Keratinocyte (primary cell): ENCODE measurements around the gene ALG2. TPM values are rescaled to one million over a fixed set of nuclear protein-coding genes. Genes with fewer than 3 reads are reported as not detected.

Experiments
- DNase-seq: peaks from one replicate; pipeline ENCODE4 v3.0.0-alpha.2; 2011; ENCODE audit warnings: low read depth, missing footprints, low spot score
- FAIRE-seq: peaks from 2 replicates; lab custom pipeline; 2011; peaks lifted over from hg19 to GRCh38; lab: Jason Lieb, UNC
- H2AFZ ChIP-seq: 2 replicates; pipeline ENCODE4 v1.6.0; 2012; ENCODE audit warnings: low read length, control low read depth, inconsistent platforms; ENCODE audit not compliant: control insufficient read depth
- H3K27ac ChIP-seq: 2 replicates; pipeline ENCODE4 v1.5.1; 2011; ENCODE audit warnings: low read length; ENCODE audit not compliant: control insufficient read depth, insufficient read depth
- H3K27me3 ChIP-seq: 3 replicates; pipeline ENCODE4 v1.6.0; 2011; ENCODE audit warnings: low read length; ENCODE audit not compliant: control insufficient read depth, insufficient read depth; ENCODE audit errors: extremely low read depth
- H3K36me3 ChIP-seq, 2 experiments: 2 replicates in 1 of 2; 3 replicates in 1 of 2; pipeline ENCODE4 v1.5.1; 2011; ENCODE audit warnings: low read length in 2 of 2, mild to moderate bottlenecking in 1 of 2; ENCODE audit not compliant: control insufficient read depth in 2 of 2, insufficient read depth in 2 of 2; ENCODE audit errors: extremely low read depth in 1 of 2
- H3K4me1 ChIP-seq: 3 replicates; pipeline ENCODE4 v1.5.1; 2011; ENCODE audit warnings: low read length; ENCODE audit not compliant: control insufficient read depth, insufficient read depth; ENCODE audit errors: extremely low read depth
- H3K4me2 ChIP-seq: 3 replicates; pipeline ENCODE4 v1.6.0; 2011; ENCODE audit warnings: low read depth, low read length; ENCODE audit not compliant: control insufficient read depth, insufficient read depth; ENCODE audit errors: extremely low read depth
- H3K4me3 ChIP-seq, 3 experiments: fragments of 200-600 bp in 1 of 3; sonication (generic) in 1 of 3; 2 replicates in 2 of 3; 3 replicates in 1 of 3; pipeline ENCODE4 v1.5.1; 2011 to 2016; ENCODE audit warnings: low read length in 3 of 3, mild to moderate bottlenecking in 3 of 3, control low read depth in 2 of 3, inconsistent platforms in 1 of 3, low read depth in 1 of 3, mixed read lengths in 1 of 3, mixed run types in 1 of 3, moderate library complexity in 1 of 3; ENCODE audit not compliant: control insufficient read depth in 2 of 3, insufficient read depth in 2 of 3; ENCODE audit errors: extremely low read depth in 1 of 3
- H3K79me2 ChIP-seq: 2 replicates; pipeline ENCODE4 v1.6.0; 2012; ENCODE audit warnings: low read length; ENCODE audit not compliant: control insufficient read depth, insufficient read depth
- H3K9ac ChIP-seq: 3 replicates; pipeline ENCODE4 v1.6.0; 2011; ENCODE audit warnings: low read length; ENCODE audit not compliant: control insufficient read depth, insufficient read depth; ENCODE audit errors: extremely low read depth
- H3K9me1 ChIP-seq: 3 replicates; pipeline ENCODE4 v1.6.0; 2011; ENCODE audit warnings: low read length; ENCODE audit not compliant: control insufficient read depth, insufficient read depth; ENCODE audit errors: extremely low read depth
- H3K9me3 ChIP-seq: 2 replicates; pipeline ENCODE4 v1.5.1; 2012; ENCODE audit warnings: low read depth, low read length; ENCODE audit not compliant: control insufficient read depth
- H4K20me1 ChIP-seq: 3 replicates; pipeline ENCODE4 v1.6.0; 2011; ENCODE audit warnings: low read length; ENCODE audit not compliant: control insufficient read depth, insufficient read depth; ENCODE audit errors: extremely low read depth
- EZH2 ChIP-seq: IDR thresholded peaks from one replicate; pipeline ENCODE4 v1.6.1; 2012; ENCODE audit warnings: inconsistent platforms, mild to moderate bottlenecking, low read length, moderate library complexity
- dilution Hi-C: fragments of 300-500 bp; cut with MboI; formaldehyde crosslinking; loops from one replicate; pipeline ENCODE4 v1.7.0; 2020; ENCODE audit warnings: low sequenced_read_pairs; ENCODE audit not compliant: extremely low pct_ligation_motif_present
- polyA plus RNA-seq, 5 experiments: library from polyadenylated mRNA; depleted of rRNA in 3 of 5; stranded (reverse) in 3 of 5; stranded (forward) in 1 of 5; unstranded in 1 of 5; fragments of >200 nt; gene quantifications; 1 replicate in 1 of 5; 2 replicates in 3 of 5; 3 replicates in 1 of 5; pipeline versions ENCODE4 v1.2.1 to v1.2.3, GENCODE V29; 2011 to 2012; ENCODE audit warnings: missing spikeins in 2 of 5, low read depth in 1 of 5, low replicate concordance in 1 of 5
- TF ChIP-seq, protein P1 (sequence below), 3 experiments: IDR thresholded peaks in 1 of 3; conservative IDR thresholded peaks in 1 of 3; optimal IDR thresholded peaks in 1 of 3; 2 replicates in 2 of 3; 3 replicates in 1 of 3; pipeline versions ENCODE3 to v1.5.1; 2011; ENCODE audit warnings: low read length in 3 of 3, mild to moderate bottlenecking in 3 of 3, moderate library complexity in 2 of 3, control low read depth in 1 of 3, inconsistent platforms in 1 of 3; ENCODE audit not compliant: insufficient read depth in 2 of 3; ENCODE audit errors: extremely low read depth in 1 of 3

Gene ALG2
- polyA plus RNA-seq, 1 donor (not counting 4 experiments of a cell fraction or from before 2014, with no cell fraction given): 57.1 TPM

DNA sequence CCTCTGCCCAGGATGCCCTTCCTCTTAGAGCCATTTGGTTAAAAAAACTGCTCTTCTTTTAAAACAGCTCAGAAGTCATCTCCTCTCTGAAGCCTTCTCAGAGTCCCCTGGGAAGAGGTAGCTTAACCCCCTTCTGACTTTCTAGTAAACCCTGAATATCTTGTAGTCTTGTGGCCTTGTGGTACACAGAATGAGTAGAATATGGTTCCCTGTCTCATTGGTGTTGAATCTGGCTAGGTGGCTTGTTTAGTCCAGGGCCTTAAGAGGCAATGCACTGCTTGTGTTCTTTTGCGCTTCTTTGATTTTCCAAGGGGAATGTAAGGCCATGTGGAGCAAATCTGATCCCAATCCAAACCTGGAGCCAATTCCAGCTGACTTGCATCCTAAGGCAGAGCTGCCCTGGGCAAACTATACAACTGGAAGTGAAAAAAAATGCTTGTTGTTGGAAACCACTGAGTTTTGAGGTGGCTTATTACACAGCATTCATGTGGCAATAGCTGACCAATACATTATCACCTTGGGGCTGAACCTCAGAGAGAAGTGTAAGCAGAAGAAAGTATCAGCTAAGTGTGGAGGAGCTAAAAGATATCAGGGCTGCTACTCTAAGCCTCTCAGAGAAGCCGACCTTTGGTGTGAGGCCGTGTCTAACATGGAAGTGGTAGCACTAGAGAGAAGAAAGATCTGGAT lies 31.0 kb downstream of the ALG2 start:
- TF ChIP-seq EZH2: no peak
- TF ChIP-seq, protein P1, sequence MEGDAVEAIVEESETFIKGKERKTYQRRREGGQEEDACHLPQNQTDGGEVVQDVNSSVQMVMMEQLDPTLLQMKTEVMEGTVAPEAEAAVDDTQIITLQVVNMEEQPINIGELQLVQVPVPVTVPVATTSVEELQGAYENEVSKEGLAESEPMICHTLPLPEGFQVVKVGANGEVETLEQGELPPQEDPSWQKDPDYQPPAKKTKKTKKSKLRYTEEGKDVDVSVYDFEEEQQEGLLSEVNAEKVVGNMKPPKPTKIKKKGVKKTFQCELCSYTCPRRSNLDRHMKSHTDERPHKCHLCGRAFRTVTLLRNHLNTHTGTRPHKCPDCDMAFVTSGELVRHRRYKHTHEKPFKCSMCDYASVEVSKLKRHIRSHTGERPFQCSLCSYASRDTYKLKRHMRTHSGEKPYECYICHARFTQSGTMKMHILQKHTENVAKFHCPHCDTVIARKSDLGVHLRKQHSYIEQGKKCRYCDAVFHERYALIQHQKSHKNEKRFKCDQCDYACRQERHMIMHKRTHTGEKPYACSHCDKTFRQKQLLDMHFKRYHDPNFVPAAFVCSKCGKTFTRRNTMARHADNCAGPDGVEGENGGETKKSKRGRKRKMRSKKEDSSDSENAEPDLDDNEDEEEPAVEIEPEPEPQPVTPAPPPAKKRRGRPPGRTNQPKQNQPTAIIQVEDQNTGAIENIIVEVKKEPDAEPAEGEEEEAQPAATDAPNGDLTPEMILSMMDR (optimal IDR thresholded peaks at IDR 0.05 in 1 of 3, IDR thresholded peaks at IDR 0.05 in 1 of 3, conservative IDR thresholded peaks at IDR 0.05 in 1 of 3; ENCODE audit: extremely low read depth in 1 of 3, insufficient read depth in 2 of 3, low read length in 3 of 3): no peak
- dilution Hi-C loops: no loop called here

DNA sequence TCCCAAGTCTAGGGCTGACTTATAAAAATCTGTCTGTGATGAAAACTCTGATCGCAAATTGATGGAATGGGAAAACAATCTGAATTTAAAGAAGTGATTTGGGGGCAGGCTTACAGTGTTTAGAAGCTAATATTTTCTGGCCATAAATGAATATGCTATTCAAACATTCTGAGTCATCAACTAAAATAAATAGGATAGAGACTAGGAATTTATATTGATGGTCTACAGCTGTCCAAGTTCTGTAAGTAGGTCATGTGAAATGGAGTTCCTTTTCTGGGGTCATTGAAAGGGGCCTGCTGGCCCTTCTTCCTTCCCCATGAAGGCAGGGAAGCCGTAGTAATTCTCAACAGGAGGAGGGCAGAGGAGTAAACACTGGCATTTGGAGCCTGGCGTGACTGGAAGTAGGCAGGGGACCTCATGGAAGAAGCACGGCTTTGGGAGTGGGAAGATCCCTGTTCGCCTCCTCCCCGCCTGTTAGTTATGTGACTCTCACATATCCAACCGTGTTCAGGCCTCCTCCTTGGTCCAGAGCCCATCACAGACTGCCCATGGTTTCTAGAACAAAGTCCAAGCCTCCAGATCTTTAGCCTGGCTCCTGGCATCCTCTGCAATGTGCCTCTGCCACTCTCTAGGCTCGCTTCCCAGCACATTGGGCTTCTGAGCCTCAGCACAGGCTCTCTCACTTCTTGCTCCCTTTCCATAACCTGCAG lies 31.7 kb downstream of the ALG2 start:
- Histone ChIP-seq H2AFZ (no peak overlapping the region), H4K20me1 (no peaks in the 10 kb centered on the region), H3K4me2 (no peak overlapping the region), H3K27me3 (peaks cover 14% of the 10 kb centered on the region), H3K4me1 (no peaks in the 10 kb centered on the region), H3K9me3 (no peaks in the 10 kb centered on the region), H3K79me2 (no peaks in the 10 kb centered on the region), H3K9me1 (peaks cover 3% of the 10 kb centered on the region), H3K4me3 (no peak overlapping the region), H3K27ac (no peak overlapping the region), H3K9ac (no peak overlapping the region), H3K36me3 (no peaks in the 10 kb centered on the region)
- no peak for FAIRE-seq
- no peak for DNase-seq
- dilution Hi-C loops: no loop called here
- no peak for TF ChIP-seq EZH2
- TF ChIP-seq, protein P1 (optimal IDR thresholded peaks at IDR 0.05 in 1 of 3, IDR thresholded peaks at IDR 0.05 in 1 of 3, conservative IDR thresholded peaks at IDR 0.05 in 1 of 3; ENCODE audit: extremely low read depth in 1 of 3, insufficient read depth in 2 of 3, low read length in 3 of 3): no peak

More for the DNA sequence above, 31.0 kb downstream of the ALG2 start:
- H3K4me1 ChIP-seq: no peaks in the 10 kb centered on the region
- H3K36me3 ChIP-seq: no peaks in the 10 kb centered on the region
- H3K27ac ChIP-seq: no peak overlapping the region
- DNase-seq (no peak), FAIRE-seq (no peak)
- peaks cover 14% of the 10 kb centered on the region for H3K27me3 ChIP-seq
- H3K9me1 ChIP-seq: peaks cover 3% of the 10 kb centered on the region
- no peaks in the 10 kb centered on the region for H3K79me2 ChIP-seq
- H3K9me3 ChIP-seq: no peaks in the 10 kb centered on the region
- no peak overlapping the region for H3K4me2 ChIP-seq
- no peak overlapping the region for H3K4me3 ChIP-seq
- H4K20me1 ChIP-seq: no peaks in the 10 kb centered on the region
- no peak overlapping the region for H2AFZ ChIP-seq
- H3K9ac ChIP-seq: no peak overlapping the region
